HK-2 (cell line): ENCODE results near the gene LRMDA.

Source experiments
- DNase-seq: peaks from one replicate; pipeline ENCODE4 v3.0.0-alpha.2; 2018; ENCODE audit not compliant: unreplicated experiment

Gene LRMDA

GRCh38 chr10:75955973-75956502 is 524.6 kb downstream of the LRMDA start:
- DNase-seq, result no peak

DNA sequence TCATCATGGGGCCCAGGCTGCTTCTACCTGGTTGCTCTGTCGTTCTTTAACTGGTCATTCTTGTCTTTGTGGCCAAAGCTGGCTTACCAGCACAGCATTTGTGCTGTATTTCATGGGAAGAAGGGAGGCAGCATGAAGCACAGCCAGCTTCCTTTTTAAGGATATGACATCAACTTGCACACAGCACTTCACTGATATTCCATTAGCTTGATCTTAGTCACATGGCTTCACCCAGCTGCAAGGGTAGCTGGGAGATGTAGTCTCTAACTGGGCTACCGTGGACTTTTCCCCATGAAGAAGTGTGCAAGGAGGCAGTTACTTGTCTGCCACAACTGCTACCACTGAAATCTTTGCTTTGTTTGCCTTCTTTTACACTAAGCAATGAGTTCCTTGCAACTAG is 525.2 kb downstream of the LRMDA start:
- no peak for DNase-seq

DNA sequence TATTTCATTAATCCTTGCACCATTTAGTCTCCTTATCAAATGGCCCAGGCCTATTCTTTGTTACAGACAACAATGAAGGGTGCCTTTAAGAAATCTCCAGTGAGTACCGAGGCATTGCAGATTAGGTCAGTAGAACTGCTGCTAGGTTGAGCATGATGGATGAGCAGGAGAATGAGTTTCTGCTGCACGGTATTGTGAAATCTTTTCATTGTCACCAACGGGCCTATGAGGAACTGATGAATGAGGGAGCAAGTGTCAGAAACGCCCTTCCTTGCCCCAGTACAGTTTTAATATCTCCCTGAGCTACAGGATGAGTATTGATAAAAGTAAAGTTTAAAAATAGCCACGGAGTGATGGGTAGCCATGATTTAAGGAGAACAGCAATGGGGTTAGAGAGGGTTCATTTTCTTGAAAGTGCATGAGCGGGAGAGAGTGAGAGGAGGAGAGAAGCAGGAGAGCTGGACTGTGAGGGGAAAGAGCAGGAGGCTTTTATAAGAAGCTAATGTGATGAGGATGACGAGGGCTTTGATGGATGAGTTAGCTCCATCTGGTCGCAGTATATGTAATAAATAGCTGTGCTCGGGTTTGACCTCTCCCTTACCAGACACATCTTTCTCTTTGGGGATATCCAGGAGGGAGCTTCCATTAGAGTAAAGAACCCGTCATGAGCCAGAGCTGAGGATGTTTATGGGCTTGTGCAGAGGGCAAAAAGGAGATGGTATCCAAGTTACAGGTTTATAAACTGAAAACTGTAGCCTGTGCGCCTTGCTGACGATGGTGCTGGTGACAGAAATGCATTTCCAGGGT is 526.1 kb downstream of the LRMDA start:
- DNase-seq, result no peak

- DNase-seq, result peak; percentile 41
Measured at GRCh38 chr10:75959209-75959608, 527.8 kb downstream of the LRMDA start.

DNA sequence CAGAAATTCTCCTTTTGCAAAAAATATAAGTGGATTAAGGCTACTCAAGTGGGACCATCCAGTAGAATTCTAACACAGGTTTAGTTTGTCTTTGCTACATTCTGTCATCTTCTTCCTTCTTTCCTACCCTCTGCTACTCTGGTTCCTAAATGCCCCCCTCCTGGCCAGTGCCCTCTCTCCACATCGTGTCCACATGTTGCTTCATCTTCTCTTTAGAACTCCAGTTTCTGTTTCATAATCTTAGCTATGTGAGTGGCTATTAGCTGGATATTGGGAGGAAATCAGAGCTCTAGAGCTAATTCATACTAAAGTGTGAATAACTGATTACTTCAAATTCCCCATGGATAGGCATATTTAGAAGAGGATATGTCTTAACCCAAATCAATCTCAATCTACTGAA is 528.5 kb downstream of the LRMDA start:
- no peak for DNase-seq

GRCh38 chr10:75962395-75963061 is 531.1 kb downstream of the LRMDA start:
- no peak for DNase-seq

DNA sequence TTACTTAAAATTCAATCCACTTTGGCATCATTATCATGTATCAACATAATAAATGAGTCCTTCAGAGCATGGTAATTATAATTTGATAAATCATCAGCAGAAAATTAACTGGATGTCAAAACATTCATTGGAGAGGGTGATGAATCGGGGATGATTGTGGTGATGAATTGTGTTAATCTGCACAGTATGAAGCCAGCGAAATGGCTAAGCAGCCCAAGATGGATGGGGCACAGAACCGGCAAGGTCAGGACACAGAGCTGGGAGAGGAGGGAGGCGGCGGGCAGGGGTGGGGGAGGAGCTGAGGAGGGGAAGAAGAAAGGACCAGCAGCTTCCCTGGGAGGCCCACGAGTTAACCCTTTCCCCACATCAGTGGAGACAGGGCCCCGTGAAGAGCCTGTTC is 536.1 kb downstream of the LRMDA start:
- DNase-seq, result no peak

- DNase-seq, result no peak
Measured at GRCh38 chr10:75969031-75969430, 537.6 kb downstream of the LRMDA start.

DNA sequence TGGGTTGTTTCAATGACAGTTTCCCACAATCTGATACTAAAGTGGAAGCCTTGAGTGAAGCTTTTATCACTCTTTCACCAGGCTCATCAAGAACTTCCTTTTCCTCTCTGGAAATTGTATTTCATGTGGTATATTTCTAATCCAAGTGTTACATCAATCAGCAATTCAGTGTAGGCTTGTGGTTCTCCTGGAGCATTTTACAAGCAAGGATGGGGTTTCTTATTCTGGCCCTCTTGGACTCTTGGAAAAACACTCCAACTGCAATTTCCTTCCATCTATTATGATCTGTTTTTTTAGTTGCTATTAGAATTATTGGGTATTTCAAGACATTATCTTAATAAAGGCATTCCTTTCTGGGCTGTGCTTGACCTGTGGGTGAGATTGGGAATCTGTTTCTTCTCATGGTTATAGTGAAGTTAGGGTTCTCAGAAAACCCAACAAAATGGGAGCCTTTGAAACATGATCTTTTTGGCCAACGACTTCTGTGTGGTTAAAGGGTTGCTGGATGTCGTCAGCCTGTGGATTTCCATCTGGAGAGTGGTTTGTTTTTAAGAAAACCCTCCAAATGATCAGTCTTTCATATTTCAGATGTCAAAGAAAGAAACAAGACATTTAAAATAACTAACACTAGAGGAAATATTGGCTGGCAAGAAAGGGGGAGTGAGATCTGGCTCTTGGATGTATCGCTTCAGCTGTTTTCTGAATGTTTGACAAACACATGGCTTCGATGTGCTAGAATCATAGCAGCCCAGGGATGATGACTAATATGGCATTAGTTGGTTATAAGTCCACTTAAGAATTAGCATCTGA is 540.2 kb downstream of the LRMDA start:
- no peak for DNase-seq

- no peak for DNase-seq
Measured at GRCh38 chr10:75972491-75973276, 541.3 kb downstream of the LRMDA start.

- no peak for DNase-seq
Measured at GRCh38 chr10:75974080-75974479, 542.7 kb downstream of the LRMDA start.

GRCh38 chr10:75976681-75977080 is 545.3 kb downstream of the LRMDA start:
- DNase-seq, result no peak

DNA sequence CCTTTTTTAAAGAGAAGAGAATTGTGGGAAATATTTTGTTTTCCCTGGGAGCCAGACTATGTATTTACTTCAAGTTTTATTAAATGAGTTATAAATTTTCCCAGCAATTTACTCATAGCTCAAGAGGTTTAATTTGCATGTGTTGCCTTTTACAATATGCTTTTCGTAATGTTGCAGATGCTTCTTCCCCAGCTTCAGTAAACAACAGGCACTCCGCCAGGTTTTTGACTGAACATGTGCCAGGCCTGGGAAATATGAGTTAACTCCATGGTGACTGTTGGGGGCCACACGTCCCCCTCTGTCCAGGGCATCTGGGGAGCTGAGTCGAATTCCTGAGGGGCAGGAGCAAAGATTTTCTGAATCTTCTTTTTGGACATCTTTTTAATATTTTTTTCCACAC is 545.7 kb downstream of the LRMDA start:
- DNase-seq, result no peak

DNA sequence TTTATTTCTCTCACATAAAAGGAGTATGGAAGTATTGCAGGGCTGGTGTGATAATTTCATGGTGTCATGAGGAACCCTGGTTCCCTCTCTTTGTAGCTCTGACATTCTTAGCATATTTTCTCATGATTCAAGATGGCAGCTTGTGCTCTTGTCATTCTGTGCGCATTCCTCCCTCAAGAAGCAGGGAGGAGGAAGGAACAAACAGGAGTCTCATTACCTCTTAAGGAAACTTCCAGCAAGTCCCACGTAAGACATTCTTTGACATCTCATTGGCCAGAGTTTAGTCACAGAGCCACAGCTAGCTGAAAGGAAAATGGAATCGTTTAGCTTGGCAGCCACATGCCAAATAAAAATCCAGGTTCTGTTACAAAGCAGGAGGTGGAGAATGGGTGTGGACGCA is 546.8 kb downstream of the LRMDA start:
- no peak for DNase-seq

DNA sequence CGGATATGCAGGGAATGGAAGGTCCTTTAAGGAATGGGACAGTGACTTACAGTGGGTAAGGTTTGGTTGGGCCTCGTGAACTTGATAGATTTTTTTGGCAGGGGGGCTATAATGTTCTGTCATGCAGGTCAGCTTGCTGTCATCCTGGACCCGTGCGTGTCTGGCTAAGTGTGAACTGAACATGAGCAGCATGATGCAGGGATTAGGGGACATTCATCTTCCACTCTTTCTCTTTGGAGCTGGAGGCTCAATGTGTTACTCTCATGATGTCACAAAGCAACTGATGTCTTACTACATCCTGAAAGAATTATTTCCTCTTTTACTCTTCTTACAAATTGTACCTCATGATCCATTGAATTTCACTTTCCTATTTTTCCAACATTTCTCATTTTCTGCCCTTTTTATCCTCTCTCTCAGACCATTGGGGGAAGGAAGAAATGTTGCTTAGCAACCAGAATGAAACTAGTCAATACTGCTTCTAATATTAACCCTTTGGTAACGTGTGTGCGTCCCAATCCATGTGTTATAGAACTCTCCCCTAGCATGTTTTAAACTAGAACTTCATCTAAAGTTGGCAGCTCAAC is 549.1 kb downstream of the LRMDA start:
- no peak for DNase-seq

DNA sequence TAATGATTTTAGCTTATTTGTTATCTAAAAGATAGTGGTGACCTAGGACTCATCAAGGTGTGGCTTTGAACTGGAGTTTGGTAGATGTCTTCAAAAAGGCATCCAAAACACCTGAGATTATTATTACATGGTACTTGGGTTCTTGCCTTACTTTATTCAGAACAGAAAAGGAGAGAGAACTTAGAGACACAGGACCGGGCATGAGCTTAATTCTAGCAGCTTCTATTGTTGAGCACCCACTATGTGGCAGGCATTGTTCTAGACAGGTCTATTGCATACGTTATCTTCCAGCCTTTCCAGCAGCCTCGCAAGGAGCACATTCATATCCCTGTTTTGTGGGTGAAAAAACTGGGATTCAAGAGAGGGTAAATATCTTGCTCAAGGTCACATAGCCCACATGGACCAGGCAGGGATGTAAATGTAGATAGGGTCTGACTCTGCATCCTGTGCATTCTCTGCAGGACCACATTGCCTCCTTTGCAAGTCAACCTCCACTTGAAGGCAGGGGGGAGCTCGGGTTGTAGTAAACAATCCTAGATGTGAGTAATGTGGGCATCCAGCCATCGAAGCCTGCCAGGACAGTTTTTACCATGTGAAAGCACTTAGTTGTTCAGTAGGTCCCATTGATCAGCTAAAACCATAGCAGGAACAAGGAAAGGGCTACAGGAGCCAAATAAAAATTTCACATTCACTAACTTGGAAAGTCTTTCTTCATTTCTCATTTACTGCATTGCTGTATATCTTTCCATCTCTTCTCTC is 551.4 kb downstream of the LRMDA start:
- DNase-seq, result no peak

GRCh38 chr10:75984067-75984466 is 552.6 kb downstream of the LRMDA start:
- DNase-seq, result no peak

GRCh38 chr10:75987616-75988015 is 556.2 kb downstream of the LRMDA start:
- peak; percentile 8 for DNase-seq

DNA sequence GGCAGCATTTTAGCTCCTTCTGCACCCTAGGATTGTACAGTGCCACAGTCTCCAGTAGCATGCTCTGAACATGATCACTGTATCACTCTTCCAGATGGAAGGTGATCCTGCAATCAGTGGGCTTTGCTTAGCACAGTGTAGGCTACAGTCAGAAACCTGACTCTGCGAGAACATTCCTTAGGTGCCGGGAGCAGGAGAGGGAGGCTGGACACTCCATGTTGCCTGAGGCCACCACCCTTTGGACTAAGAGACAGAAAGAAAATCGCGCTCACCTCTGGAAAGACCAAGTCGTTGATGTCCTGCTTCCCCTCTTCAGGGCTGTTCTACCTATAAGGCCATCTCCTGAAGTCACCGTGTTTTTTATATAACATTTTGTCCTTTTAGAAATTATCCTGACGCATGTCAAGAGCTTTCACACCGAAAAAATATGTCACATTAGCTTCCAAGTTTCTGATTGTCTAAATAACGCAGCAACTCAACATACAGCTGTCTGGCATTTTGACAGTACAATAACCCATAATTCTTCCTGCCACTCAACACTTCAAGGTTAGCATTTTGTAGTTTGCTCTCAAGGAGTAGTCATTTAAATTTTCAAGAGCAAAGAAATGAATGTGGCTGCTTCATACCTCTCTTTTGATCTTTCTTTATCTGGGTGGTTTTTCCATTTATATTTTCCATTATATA is 563.1 kb downstream of the LRMDA start:
- DNase-seq, result no peak

DNA sequence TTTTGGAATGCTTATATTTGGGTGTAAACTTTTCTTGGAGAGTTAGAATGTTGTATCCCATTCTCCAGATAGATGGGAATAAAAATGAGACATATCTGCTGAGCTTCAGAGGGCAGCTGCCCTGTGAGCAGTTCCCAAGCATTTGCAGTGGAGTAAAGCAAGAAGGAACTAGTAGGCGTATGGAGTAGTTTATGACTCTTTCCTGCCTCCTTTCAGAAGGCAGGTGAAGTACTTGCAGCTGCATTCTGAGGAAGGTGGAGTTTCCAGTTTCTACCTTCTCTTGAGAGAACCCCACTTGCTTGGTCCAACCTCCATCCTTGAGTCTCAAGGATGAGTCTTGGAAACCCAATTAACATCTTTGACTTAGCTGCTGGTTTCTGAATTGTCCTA is 563.6 kb downstream of the LRMDA start:
- DNase-seq, result no peak
